GM10248 (cell line): Measurements from ENCODE around the gene GRAMD1C.

Source experiments
- CTCF ChIA-PET: fragments of 300-600 bp; sonication (Branson Sonifier 250); formaldehyde crosslinking; extraction: SDS; loops from one replicate; lab custom pipeline; 2021; ENCODE audit warnings: antibody characterized with exemption; lab: Yijun Ruan, JAX
- POLR2A ChIA-PET: fragments of 350-650 bp; sonication (Branson Sonifier 250); formaldehyde crosslinking; extraction: SDS; loops from one replicate; lab custom pipeline; 2020; ENCODE audit warnings: antibody characterized with exemption; lab: Yijun Ruan, JAX
- DNase-seq: peaks from one replicate; pipeline ENCODE4 v3.0.0; 2012; ENCODE audit errors: extremely low spot score
- TF ChIP-seq, protein P1 (sequence below): IDR thresholded peaks from 2 replicates; pipeline ENCODE4 v1.5.1; 2012; ENCODE audit warnings: mild to moderate bottlenecking, low read depth; ENCODE audit errors: extremely low read depth, missing control alignments, control extremely low read depth

Gene GRAMD1C

DNA sequence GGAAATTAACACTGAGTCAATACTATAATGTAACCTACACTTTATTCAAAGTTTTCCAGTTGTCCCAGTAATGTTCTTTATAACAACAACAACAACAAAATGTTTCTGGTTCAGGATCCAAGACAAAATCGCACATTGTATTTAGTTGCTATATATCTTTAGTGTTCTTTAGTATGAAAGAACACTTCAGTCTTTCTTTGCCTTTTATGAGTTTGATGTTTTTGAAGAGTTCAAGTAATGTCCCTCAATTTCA, 7.6 kb upstream of the GRAMD1C start:
- ChIA-PET CTCF (interaction anchor here (1.2 to 4.6 kb wide), 2 partner anchors 8 to 13 kb away, joined by 5 to 27 read pairs; partner anchors contain the start of gene GRAMD1C), POLR2A (no interaction called here)
- TF ChIP-seq, protein P1, sequence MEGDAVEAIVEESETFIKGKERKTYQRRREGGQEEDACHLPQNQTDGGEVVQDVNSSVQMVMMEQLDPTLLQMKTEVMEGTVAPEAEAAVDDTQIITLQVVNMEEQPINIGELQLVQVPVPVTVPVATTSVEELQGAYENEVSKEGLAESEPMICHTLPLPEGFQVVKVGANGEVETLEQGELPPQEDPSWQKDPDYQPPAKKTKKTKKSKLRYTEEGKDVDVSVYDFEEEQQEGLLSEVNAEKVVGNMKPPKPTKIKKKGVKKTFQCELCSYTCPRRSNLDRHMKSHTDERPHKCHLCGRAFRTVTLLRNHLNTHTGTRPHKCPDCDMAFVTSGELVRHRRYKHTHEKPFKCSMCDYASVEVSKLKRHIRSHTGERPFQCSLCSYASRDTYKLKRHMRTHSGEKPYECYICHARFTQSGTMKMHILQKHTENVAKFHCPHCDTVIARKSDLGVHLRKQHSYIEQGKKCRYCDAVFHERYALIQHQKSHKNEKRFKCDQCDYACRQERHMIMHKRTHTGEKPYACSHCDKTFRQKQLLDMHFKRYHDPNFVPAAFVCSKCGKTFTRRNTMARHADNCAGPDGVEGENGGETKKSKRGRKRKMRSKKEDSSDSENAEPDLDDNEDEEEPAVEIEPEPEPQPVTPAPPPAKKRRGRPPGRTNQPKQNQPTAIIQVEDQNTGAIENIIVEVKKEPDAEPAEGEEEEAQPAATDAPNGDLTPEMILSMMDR, result no peak
- no peak for DNase-seq

DNA sequence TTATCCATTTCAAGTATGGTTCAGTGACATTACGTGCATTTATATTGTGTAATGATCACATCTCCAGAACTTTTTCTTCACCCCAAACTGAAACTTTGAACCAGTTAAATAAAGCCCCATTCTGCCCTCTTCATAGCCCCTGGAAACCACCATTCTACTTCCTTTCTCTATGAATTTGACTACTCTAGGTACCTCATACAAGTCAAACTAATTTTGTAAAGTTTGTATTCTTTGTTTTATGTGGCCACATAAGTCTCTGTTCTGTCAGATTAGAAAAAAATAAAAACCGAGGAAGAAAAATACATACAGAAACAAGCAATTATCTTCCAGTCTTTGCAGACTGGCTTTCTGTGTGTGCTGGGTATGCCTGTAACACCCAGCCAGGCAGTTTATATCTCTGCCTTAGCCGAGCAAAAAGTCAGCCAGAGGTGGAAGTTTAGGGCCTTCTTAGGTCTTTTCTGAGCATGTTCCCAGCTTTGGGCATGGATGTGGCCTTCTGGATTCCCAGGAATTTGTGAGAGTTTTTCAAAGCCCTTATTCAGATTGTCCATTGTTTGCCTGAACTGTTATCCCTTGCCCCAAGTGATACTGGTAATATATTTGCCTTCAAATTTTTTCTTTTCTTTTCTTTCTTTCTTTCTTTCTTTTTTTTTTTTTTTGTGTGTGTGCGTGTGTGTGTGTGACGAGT, 6.0 kb upstream of the GRAMD1C start:
- no peak for DNase-seq
- POLR2A ChIA-PET, result no interaction called here
- CTCF ChIA-PET, result no interaction called here
- TF ChIP-seq, protein P1, result no peak

DNA sequence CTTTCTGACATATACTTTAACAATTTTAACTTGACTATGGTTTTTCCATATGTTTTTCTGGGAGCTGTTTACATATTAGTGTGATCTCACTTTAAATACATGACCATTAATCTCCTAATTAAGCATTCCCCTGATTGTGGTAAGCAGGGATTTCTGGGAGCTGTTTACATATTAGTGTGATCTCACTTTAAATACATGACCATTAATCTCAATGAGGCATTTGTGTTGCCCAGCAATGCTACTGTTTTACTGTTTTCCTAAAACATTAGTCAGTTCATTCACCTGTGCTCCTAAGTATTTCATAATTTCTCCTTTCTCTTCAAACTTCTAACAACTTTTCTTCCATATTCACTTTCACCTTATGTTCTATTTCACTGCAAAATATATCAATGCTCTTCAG, 3.6 kb upstream of the GRAMD1C start:
- ChIA-PET POLR2A (no interaction called here), CTCF (interaction anchor here (1.5 to 2.0 kb wide), 2 partner anchors 9 to 10 kb away, joined by 7 to 9 read pairs; no protein-coding TSS in a partner anchor)
- TF ChIP-seq, protein P1, result no peak
- no peak for DNase-seq

DNA sequence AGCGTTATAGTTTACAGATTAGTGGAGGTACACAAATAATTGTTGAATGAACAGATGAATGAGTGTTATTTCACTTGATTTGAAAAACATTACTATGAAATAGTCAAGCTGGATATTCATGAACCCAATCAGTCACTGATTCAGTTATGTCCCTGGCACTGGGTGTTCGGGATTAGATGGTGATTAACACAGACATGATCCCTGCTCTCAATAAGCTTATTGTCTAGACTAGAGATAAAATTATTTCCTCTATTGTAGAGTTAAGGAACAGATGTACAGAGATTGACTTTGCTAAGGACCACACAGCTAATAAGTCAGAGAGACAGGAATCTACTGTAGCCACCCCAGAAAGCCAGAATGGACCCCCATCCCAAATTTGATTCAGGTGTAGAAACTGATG, 963 bp downstream of the GRAMD1C start:
- TF ChIP-seq, protein P1, result no peak
- no peak for DNase-seq
- POLR2A ChIA-PET, result no interaction called here
- CTCF ChIA-PET, result interaction anchor here (0.5 to 4.4 kb wide), 9 partner anchors 10 to 104 kb away, joined by 3 to 35 read pairs (median 7); partner anchors contain the start of genes ATP6V1A and NAA50

DNA sequence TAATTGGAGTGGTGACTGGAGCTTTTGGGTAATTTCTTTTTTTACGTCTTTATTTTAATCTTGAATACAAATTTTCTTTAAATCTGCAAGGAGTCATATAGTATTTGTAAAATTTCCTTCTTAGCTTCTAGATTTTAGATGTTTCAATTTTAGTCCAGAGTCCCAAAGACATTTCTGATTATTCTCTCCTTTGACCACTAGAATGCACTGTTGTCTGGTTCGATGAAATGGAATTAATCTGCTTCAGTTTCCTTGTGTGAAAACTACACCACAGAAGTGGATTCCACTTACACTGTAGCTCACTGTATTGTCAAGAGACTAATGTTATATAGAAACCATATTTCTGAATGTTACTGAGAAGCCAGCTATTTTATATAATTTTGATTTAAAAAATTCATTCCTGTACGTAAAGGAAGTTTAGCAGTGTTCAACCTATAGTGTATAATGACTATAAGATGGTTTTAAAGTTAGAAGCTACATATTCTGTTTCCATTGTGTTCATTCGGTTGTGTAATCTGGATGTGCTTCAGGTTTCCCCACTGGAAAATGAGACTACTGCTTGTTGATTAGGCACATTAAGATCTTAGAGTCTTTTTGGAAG, 6.1 kb downstream of the GRAMD1C start:
- CTCF ChIA-PET, result interaction anchor here (0.7 to 3.4 kb wide), 27 partner anchors 9 to 565 kb away, joined by 3 to 20 read pairs (median 4); no protein-coding TSS in a partner anchor
- peak; percentile 43 for DNase-seq
- TF ChIP-seq, protein P1, result peak; percentile 47
- POLR2A ChIA-PET, result no interaction called here

DNA sequence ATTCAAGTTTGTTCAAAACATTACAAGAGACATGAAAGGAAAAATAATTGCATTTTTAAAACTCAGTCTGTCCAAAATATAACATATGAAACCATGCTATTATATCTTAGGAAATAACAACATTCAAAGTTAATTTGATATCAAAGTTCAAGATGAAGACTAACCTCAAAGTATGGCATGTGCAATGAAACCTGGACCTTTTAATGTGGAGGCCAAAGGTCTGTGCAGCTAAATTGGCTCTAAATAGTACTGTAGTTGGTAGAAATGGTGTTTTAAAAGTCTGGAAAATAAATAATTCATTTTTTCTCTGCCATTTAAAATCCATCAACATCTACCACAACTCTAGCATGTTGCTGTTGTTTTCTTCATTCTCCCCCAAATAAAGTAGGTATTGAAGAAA, 8.7 kb downstream of the GRAMD1C start:
- POLR2A ChIA-PET, result no interaction called here
- no peak for DNase-seq
- TF ChIP-seq, protein P1, result no peak
- CTCF ChIA-PET, result interaction anchor here (1.4 kb wide), 1 partner anchor 112 kb away, joined by 4 read pairs; no protein-coding TSS in a partner anchor
